ENCODE measurements around the gene PCDH1. TPM values are rescaled to one million over a fixed set of nuclear protein-coding genes. Genes with fewer than 3 reads are reported as not detected.
A peak's percentile ranks its signal among the peaks of the same experiment; 100 is the strongest.

The PCDH1 gene
- total and polyA plus RNA-seq, 2 of the 8 experiments (the other 6 are each of a cell fraction or from before 2014, with no cell fraction given), result 101 to 102 TPM

DNA sequence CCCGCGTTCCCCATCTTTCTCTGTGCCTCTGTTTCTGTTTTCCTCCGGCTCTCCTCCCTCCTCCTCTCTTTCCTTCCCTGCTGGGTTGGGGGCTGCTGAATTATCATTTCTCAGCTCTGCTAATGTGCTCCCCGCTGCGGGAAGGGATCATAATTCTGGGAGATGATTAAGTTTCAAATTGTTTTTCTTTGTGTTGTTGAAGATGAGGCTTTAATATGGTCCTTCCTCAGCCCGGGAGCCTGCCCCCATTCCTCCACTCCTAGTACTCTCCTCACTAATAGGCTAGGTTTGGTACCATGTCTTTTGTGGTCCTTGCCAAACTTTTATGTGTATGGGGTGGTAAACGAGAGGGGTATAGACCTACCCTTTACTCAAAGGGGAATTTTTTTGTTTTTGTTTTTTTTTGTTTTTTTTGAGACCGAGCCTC lies 5.7 kb upstream of the PCDH1 start:
- POLR2A ChIA-PET (ENCODE audit: partially characterized antibody), result interaction anchor here (1.1 to 11.2 kb wide), 15 partner anchors 26 to 265 kb away, joined by 3 to 173 read pairs (median 4); partner anchors contain the start of genes DELE1 and DIAPH1
- Histone ChIP-seq H2BK15ac (ENCODE audit: low read length) (no peak overlapping the region), H2AFZ (ENCODE audit: low read length) (no peak overlapping the region), H3K4ac (replicated peaks; ENCODE audit: insufficient read length, low read depth, low read length) (no peak overlapping the region), H3K4me1 (replicated peaks in 1 of 4; ENCODE audit: control insufficient read depth in 3 of 4, insufficient read depth in 4 of 4, low read length in 3 of 4) (peaks cover 14 to 44% (median 34%) of the 10 kb centered on the region in 4 experiments), H3K36me3 (ENCODE audit: control insufficient read depth in 2 of 4, insufficient read depth in 4 of 4, low read length in 3 of 4) (no peaks in the 10 kb centered on the region), H3K18ac (ENCODE audit: extremely low read depth, low read length) (no peak overlapping the region), H4K8ac (ENCODE audit: extremely low read depth, insufficient read depth, low read length) (no peak overlapping the region), H3K9me3 (ENCODE audit: insufficient read depth in 2 of 2, low read depth in 1 of 2, low read length in 1 of 2) (no peaks in the 10 kb centered on the region), H3K79me1 (ENCODE audit: low read depth, low read length) (no peaks in the 10 kb centered on the region), H3K23me2 (ENCODE audit: low read depth, low read length) (peaks cover 11% of the 10 kb centered on the region; the same call in 1 of the 2 replicates), H2AK5ac (ENCODE audit: low read depth, low read length) (no peak overlapping the region), H3K79me2 (ENCODE audit: control insufficient read depth in 1 of 2, insufficient read depth in 2 of 2, low read length in 2 of 2) (no peaks in the 10 kb centered on the region; a peak in 1 of 4 replicates), H2BK120ac (replicated peaks; ENCODE audit: low read depth, low read length) (no peak overlapping the region), H3K27ac (ENCODE audit: low read depth, low read length) (no peak overlapping the region), H4K5ac (ENCODE audit: insufficient read length, low read depth, low read length) (no peak overlapping the region), H3K27me3 (replicated peaks in 1 of 4; ENCODE audit: control insufficient read depth in 3 of 4, extremely low read depth in 1 of 4, insufficient read depth in 3 of 4, low read length in 3 of 4) (peaks cover 0 to 4% (median 0%) of the 10 kb centered on the region in 4 experiments; a peak in 1 of 7 replicates), H3K4me2 (ENCODE audit: insufficient read depth in 1 of 2, low read depth in 2 of 2, low read length in 2 of 2) (peak overlapping the region; percentile 72 to 81), H3K56ac (replicated peaks; ENCODE audit: insufficient read length, low read depth, low read length) (no peak overlapping the region), H3K14ac (ENCODE audit: insufficient read length) (no peak overlapping the region), H3K9ac (replicated peaks in 1 of 4; ENCODE audit: extremely low read depth in 1 of 4, low read depth in 3 of 4, low read length in 3 of 4) (no peak overlapping the region), H3K4me3 (ENCODE audit: extremely low read depth in 1 of 4, insufficient read depth in 2 of 4, low read depth in 3 of 4, low read length in 4 of 4) (peak overlapping the region in 2 of 4 experiments; percentile 51 to 62; a peak in 3 of 8 replicates), H2BK5ac (ENCODE audit: low read depth, low read length) (no peak overlapping the region), H4K91ac (replicated peaks; ENCODE audit: insufficient read length, low read length) (no peak overlapping the region), H4K20me1 (replicated peaks in 1 of 2; ENCODE audit: control insufficient read depth in 1 of 2, insufficient read depth in 2 of 2, low read length in 2 of 2) (peaks cover 0 to 1% of the 10 kb centered on the region in 2 experiments), H3K23ac (ENCODE audit: insufficient read length) (no peak overlapping the region), H2BK12ac (ENCODE audit: low read depth, low read length) (no peak overlapping the region), H2BK20ac (ENCODE audit: low read length) (no peak overlapping the region)
- DNase-seq (ENCODE audit: low read depth in 1 of 2, low spot score in 2 of 2) (no peak), FAIRE-seq (no peak)
- 69% methylated on average over 8 of the region's 8 CpGs; no CpG with 5 or more reads in 1 of the 2 experiments for WGBS, 2 experiments (ENCODE audit: extremely low coverage in 1 of 2, insufficient coverage in 1 of 2, insufficient read length in 1 of 2, insufficient replicate concordance in 2 of 2, low coverage in 1 of 2, low lambda C conversion rate in 2 of 2, missing lambda C conversion rate in 1 of 2)
- CTCF ChIA-PET (ENCODE audit: partially characterized antibody), result interaction anchor here (0.6 to 10.7 kb wide), 23 partner anchors 14 to 197 kb away, joined by 3 to 273 read pairs (median 6); partner anchors contain the start of genes PCDH12 and RNF14
- TF ChIP-seq RNF2 (IDR thresholded peaks at IDR 0.05; ENCODE audit: borderline replicate concordance, low read depth, low read length, missing control alignments, poor library complexity, severe bottlenecking) (no peak), CBX5 (IDR thresholded peaks at IDR 0.05; ENCODE audit: low read depth, low read length) (no peak), GABPA (IDR thresholded peaks at IDR 0.05; ENCODE audit: borderline replicate concordance, insufficient read depth, low read length) (no peak), YY1 (IDR thresholded peaks at IDR 0.05; ENCODE audit: low read depth, low read length) (no peak), GTF2F1 (IDR thresholded peaks at IDR 0.05; ENCODE audit: borderline replicate concordance, low read depth, low read length) (no peak), JUND (IDR thresholded peaks at IDR 0.05; ENCODE audit: low read length) (no peak), CHD2 (IDR thresholded peaks at IDR 0.05; ENCODE audit: low read length) (no peak), HDAC2 (IDR thresholded peaks at IDR 0.05; ENCODE audit: borderline replicate concordance in 1 of 2, low read depth in 2 of 2, low read length in 2 of 2) (no peak), ZNF274 (IDR thresholded peaks at IDR 0.05; ENCODE audit: borderline replicate concordance, extremely low read depth, low read length) (no peak), CTBP2 (IDR thresholded peaks at IDR 0.05; ENCODE audit: borderline replicate concordance, insufficient read depth, insufficient read length, low read length) (no peak), PHF8 (conservative IDR thresholded peaks at IDR 0.05; ENCODE audit: low read depth, low read length) (no peak)
- TF ChIP-seq, protein P1, sequence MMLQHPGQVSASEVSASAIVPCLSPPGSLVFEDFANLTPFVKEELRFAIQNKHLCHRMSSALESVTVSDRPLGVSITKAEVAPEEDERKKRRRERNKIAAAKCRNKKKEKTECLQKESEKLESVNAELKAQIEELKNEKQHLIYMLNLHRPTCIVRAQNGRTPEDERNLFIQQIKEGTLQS (IDR thresholded peaks at IDR 0.05; ENCODE audit: insufficient read depth, low read depth, low read length), result no peak

All from H1 (cell line).